Osteoblast (primary cell): ENCODE measurements around the gene HSCB. TPM values are rescaled to one million over a fixed set of nuclear protein-coding genes. Genes with fewer than 3 reads are reported as not detected.

Experiments used
- DNase-seq: peaks from one replicate; pipeline ENCODE4 v3.0.0; 2011; ENCODE audit warnings: low spot score, mixed read lengths; ENCODE audit not compliant: insufficient read length; ENCODE audit errors: missing footprints
- H2AFZ ChIP-seq: 2 replicates; pipeline ENCODE4 v1.6.0; 2011; ENCODE audit warnings: mild to moderate bottlenecking, low read length
- H3K27ac ChIP-seq: 2 replicates; pipeline ENCODE4 v1.5.1; 2011; ENCODE audit warnings: mild to moderate bottlenecking, low read depth, low read length, moderate library complexity
- H3K27me3 ChIP-seq: 2 replicates; pipeline ENCODE4 v1.6.0; 2012; ENCODE audit warnings: mild to moderate bottlenecking, control low read depth, inconsistent platforms, low read length, moderate library complexity; ENCODE audit not compliant: insufficient read depth
- H3K36me3 ChIP-seq: 2 replicates; pipeline ENCODE4 v1.5.1; 2011; ENCODE audit warnings: mild to moderate bottlenecking, low read length, control low read depth, moderate library complexity; ENCODE audit not compliant: insufficient read depth
- H3K4me1 ChIP-seq: 2 replicates; pipeline ENCODE4 v1.5.1; 2011; ENCODE audit warnings: mild to moderate bottlenecking, low read length, control low read depth, moderate library complexity; ENCODE audit not compliant: insufficient read depth
- H3K4me2 ChIP-seq: 2 replicates; pipeline ENCODE4 v1.6.0; 2011; ENCODE audit warnings: mild to moderate bottlenecking, low read length; ENCODE audit not compliant: insufficient read depth
- H3K4me3 ChIP-seq: fragments of 200-600 bp; sonication (generic); 3 replicates; pipeline ENCODE4 v1.5.1; 2012; ENCODE audit warnings: mild to moderate bottlenecking, low read length, inconsistent platforms; ENCODE audit not compliant: insufficient read depth
- H3K79me2 ChIP-seq: 2 replicates; pipeline ENCODE4 v1.6.0; 2012; ENCODE audit warnings: mild to moderate bottlenecking, low read length, control low read depth, inconsistent platforms; ENCODE audit not compliant: insufficient read depth
- H3K9me3 ChIP-seq: 2 replicates; pipeline ENCODE4 v1.5.1; 2011; ENCODE audit warnings: low read depth, low read length, control low read depth
- H4K20me1 ChIP-seq: 2 replicates; pipeline ENCODE4 v1.6.0; 2012; ENCODE audit warnings: mild to moderate bottlenecking, low read length, control low read depth; ENCODE audit not compliant: insufficient read depth
- total RNA-seq: library from RNA; depleted of rRNA; stranded (reverse); fragments of >200 nt; gene quantifications from 2 replicates; pipeline ENCODE4 v1.2.3, GENCODE V29; 2012
- TF ChIP-seq, protein P1 (sequence below): IDR thresholded peaks from 2 replicates; pipeline ENCODE4 v1.5.1; 2011; ENCODE audit warnings: mild to moderate bottlenecking, low read depth, low read length, moderate library complexity; ENCODE audit errors: extremely low read depth

HSCB gene
- total RNA-seq, 1 donor: 13.0 TPM

DNA sequence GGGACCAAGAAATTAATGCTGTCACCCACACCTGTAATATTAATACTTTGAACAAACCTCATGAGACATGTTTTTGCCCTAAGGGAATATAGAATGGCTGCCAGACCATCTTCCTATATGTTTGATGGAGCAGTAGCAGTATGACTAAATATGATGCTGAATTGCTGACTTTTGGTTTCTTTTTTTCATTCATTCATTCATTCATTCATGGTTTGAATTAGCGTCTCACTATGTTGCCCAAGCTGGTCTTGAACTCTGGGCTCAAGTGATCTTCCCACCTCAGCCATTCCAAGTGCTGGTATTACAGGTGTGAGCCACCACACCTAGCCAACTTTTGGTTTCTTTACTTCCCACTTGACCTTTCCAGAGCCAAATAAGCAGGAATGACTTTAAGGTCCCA is 38.5 kb downstream of the HSCB start:
- peaks cover 69% of the 10 kb centered on the region for H3K79me2 ChIP-seq
- H4K20me1 ChIP-seq: peaks cover 1% of the 10 kb centered on the region

DNA sequence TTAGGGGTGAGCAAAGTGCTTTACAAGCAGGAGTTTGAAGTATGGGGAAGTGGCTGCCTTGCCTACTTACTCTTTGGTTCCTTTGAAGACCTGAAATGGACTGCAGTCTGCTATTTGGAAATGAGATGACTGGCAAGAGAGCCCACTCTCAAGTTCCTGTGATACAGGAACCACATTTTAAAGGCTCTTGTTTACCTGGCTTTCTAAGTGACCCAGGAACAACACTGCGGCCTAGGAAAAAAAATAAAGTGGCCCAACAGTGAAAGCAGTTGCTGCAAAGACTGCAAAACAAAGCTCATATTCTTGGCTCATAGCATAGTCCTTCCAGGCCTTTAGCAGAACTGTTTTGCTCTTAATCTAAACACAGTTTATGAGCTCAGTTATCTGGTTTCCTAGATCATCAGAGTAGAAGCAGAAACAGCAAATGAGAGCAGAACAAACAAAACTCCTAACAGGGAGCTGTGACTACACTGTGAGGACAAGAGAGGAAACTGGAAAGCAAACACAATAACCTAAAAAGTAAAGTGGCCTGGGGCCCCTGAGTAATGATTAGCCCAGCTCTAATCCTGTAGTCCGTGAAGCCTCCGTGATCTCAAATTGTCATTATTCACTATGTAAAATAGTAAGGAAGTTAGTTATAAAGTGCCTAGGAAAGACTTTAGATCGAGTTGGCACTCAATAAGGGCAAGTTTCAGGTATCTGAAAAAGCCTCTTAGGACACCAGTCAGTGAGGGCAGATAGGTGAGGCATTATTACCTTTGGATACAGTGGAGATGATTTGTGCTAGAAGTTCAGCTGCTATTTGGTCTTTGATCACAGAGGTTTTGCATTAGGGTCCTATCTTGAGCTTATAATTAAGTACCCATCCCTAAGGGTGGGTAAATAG is 42.2 kb downstream of the HSCB start:
- Histone ChIP-seq H3K27ac (no peak overlapping the region), H3K4me1 (no peaks in the 10 kb centered on the region), H4K20me1 (no peaks in the 10 kb centered on the region), H2AFZ (no peak overlapping the region), H3K36me3 (peaks cover 61% of the 10 kb centered on the region), H3K9me3 (no peaks in the 10 kb centered on the region), H3K4me2 (no peak overlapping the region), H3K4me3 (no peak overlapping the region), H3K27me3 (no peaks in the 10 kb centered on the region), H3K79me2 (peaks cover 33% of the 10 kb centered on the region)
- DNase-seq: no peak
- TF ChIP-seq, protein P1, sequence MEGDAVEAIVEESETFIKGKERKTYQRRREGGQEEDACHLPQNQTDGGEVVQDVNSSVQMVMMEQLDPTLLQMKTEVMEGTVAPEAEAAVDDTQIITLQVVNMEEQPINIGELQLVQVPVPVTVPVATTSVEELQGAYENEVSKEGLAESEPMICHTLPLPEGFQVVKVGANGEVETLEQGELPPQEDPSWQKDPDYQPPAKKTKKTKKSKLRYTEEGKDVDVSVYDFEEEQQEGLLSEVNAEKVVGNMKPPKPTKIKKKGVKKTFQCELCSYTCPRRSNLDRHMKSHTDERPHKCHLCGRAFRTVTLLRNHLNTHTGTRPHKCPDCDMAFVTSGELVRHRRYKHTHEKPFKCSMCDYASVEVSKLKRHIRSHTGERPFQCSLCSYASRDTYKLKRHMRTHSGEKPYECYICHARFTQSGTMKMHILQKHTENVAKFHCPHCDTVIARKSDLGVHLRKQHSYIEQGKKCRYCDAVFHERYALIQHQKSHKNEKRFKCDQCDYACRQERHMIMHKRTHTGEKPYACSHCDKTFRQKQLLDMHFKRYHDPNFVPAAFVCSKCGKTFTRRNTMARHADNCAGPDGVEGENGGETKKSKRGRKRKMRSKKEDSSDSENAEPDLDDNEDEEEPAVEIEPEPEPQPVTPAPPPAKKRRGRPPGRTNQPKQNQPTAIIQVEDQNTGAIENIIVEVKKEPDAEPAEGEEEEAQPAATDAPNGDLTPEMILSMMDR: no peak

More for the DNA sequence above, 38.5 kb downstream of the HSCB start:
- Histone ChIP-seq H3K4me2 (no peak overlapping the region), H3K9me3 (no peaks in the 10 kb centered on the region), H2AFZ (no peak overlapping the region), H3K27me3 (no peaks in the 10 kb centered on the region), H3K36me3 (peaks cover 48% of the 10 kb centered on the region), H3K4me1 (peaks cover 3% of the 10 kb centered on the region), H3K4me3 (no peak overlapping the region), H3K27ac (no peak overlapping the region)
- no peak for DNase-seq
- TF ChIP-seq, protein P1: no peak

DNA sequence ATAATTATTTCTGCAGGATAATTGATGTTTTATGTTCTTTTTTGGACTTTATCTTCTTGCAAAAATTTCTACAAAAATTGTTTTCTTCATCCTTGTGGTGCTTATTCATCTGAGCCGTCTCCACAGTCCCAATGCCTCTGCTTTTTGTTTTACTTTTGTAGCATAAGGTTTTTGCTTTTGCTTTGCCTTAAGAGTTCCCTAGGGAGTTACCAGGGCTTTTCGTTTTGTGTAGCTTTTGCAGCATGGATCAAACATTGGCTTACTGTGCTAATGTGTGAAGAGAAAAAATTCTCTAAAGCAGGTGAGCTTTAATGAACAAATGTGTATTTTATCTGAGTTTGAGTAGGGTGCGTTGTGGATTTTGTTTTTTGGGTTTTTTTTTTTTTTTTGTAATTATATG is 46.8 kb downstream of the HSCB start:
- no peak overlapping the region for H3K27ac ChIP-seq
- H2AFZ ChIP-seq: no peak overlapping the region
- no peaks in the 10 kb centered on the region for H4K20me1 ChIP-seq
- no peaks in the 10 kb centered on the region for H3K4me1 ChIP-seq
- H3K36me3 ChIP-seq: peaks cover 50% of the 10 kb centered on the region
- TF ChIP-seq, protein P1: no peak
- H3K9me3 ChIP-seq: no peaks in the 10 kb centered on the region
- no peak overlapping the region for H3K4me2 ChIP-seq
- H3K79me2 ChIP-seq: peaks cover 10% of the 10 kb centered on the region
- no peak overlapping the region for H3K4me3 ChIP-seq
- DNase-seq: peak; percentile 75
- no peaks in the 10 kb centered on the region for H3K27me3 ChIP-seq

DNA sequence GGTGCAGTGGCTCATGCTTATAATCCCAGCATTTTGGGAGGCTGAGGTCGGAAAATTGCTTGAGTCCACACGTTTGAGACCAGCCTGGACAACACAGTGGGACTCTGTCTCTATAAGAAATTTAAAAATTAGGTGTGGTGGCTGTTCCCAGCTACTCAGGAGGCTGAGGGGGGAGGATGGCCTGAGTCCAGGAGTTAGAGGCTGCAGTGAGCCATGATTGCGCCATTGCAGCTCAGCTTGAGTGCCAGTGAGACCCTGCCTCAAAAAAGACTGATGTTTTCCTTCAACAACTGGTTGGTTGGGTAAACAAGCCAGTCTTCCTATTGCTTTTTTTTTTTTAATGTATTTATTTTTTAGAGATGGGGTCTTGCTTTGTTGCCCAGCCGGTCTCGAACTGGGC is 49.3 kb downstream of the HSCB start:
- no peak overlapping the region for H3K4me2 ChIP-seq
- peaks cover 50% of the 10 kb centered on the region for H3K36me3 ChIP-seq
- no peak overlapping the region for H2AFZ ChIP-seq
- H3K27ac ChIP-seq: no peak overlapping the region
- H3K4me1 ChIP-seq: peaks cover 4% of the 10 kb centered on the region
- H3K27me3 ChIP-seq: no peaks in the 10 kb centered on the region
- TF ChIP-seq, protein P1: no peak
- DNase-seq: no peak
- no peak overlapping the region for H3K4me3 ChIP-seq
- no peaks in the 10 kb centered on the region for H3K9me3 ChIP-seq
- H4K20me1 ChIP-seq: peaks cover 24% of the 10 kb centered on the region
- H3K79me2 ChIP-seq: peaks cover 15% of the 10 kb centered on the region
